ENCODE data around the gene MYDGF. TPM values are rescaled to one million over a fixed set of nuclear protein-coding genes. Genes with fewer than 3 reads are reported as not detected.

MYDGF gene
- total RNA-seq, 1 donor from 2014 or later = 58.3 TPM

Other genes starting within 250 kb of the MYDGF start
- 107 TPM for gene UBXN6, start 212.5 kb downstream of the MYDGF start, total RNA-seq
- gene HDGFL2, start 198.0 kb downstream of the MYDGF start, total RNA-seq = 45.9 TPM
- gene PLIN4, start 151.9 kb downstream of the MYDGF start, total RNA-seq = 27.1 TPM
- gene PLIN5, start 135.1 kb downstream of the MYDGF start, total RNA-seq = 30.3 TPM
- 19.4 TPM for gene LRG1, start 130.3 kb downstream of the MYDGF start, total RNA-seq
- gene SEMA6B, start 110.7 kb downstream of the MYDGF start, total RNA-seq = 12.3 TPM
- gene TNFAIP8L1, start 30.8 kb downstream of the MYDGF start, total RNA-seq = 3.9 TPM
- 94.8 TPM for gene DPP9, start 53.5 kb upstream of the MYDGF start, total RNA-seq
- 12.2 TPM for gene FEM1A, start 121.4 kb upstream of the MYDGF start, total RNA-seq
- gene TICAM1, start 161.4 kb upstream of the MYDGF start, total RNA-seq = 13.1 TPM
- gene PLIN3, start 197.3 kb upstream of the MYDGF start, total RNA-seq = 35.7 TPM
- 1.1 TPM for gene ARRDC5, start 232.6 kb upstream of the MYDGF start, total RNA-seq
- gene UHRF1, start 239.2 kb upstream of the MYDGF start, total RNA-seq = 1.9 TPM